ENCODE data around the gene PPM1J.

- no peak for TF ChIP-seq EZH2 (IDR thresholded peaks at IDR 0.05; ENCODE audit: insufficient read depth, poor library complexity, severe bottlenecking)
- TF ChIP-seq EZH2phosphoT487 (IDR thresholded peaks at IDR 0.05; ENCODE audit: insufficient read depth, low read depth), result no peak
Observed at GRCh38 chr1:112715264-112716053, at the start of gene PPM1J.
